ENCODE results near the gene FLT3. TPM values are rescaled to one million over a fixed set of nuclear protein-coding genes. Genes with fewer than 3 reads are reported as not detected.

Gene FLT3
- total and polyA plus RNA-seq, 10 donors = 1.0 to 10.1 (median 4.2) TPM

DNA sequence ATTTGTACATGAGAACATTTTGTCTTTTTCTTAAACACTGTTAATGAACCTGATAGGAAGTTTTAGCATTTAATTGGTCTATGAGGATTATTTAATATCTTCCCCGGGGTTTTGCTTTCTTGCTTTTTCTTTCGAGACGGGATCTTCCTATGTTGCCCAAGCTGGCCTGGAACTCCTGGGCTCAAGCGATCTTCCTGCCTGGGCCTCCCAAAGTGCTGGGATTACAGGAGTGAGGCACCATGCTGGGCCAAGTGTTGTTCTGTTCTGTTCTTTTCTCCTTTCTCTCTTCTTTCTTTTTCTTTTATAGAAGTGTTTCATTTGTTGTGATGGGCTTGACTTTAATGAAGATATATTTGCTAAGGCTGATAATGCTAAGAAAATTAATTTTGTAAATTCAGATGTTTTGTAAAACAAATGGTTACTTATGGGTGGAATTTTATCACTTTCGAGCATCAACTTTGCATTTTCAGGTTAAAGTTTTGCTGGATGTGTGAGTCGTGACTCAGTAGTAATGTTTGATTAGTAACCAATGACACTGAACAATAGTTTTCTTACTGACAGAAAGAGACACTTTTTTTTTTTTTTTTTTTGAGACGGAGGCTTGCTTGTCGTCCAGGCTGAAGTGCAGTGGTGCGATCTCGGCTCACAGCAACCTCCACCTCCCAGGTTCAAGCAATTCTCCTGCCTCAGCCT, 40.2 kb upstream of the FLT3 start:
- TF ChIP-seq, protein P1, sequence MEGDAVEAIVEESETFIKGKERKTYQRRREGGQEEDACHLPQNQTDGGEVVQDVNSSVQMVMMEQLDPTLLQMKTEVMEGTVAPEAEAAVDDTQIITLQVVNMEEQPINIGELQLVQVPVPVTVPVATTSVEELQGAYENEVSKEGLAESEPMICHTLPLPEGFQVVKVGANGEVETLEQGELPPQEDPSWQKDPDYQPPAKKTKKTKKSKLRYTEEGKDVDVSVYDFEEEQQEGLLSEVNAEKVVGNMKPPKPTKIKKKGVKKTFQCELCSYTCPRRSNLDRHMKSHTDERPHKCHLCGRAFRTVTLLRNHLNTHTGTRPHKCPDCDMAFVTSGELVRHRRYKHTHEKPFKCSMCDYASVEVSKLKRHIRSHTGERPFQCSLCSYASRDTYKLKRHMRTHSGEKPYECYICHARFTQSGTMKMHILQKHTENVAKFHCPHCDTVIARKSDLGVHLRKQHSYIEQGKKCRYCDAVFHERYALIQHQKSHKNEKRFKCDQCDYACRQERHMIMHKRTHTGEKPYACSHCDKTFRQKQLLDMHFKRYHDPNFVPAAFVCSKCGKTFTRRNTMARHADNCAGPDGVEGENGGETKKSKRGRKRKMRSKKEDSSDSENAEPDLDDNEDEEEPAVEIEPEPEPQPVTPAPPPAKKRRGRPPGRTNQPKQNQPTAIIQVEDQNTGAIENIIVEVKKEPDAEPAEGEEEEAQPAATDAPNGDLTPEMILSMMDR (IDR thresholded peaks at IDR 0.05 in 8 of 11, conservative IDR thresholded peaks at IDR 0.05 in 3 of 11) = no peak
- TF ChIP-seq POLR2AphosphoS5 (IDR thresholded peaks at IDR 0.05) (no peak), POLR2A (IDR thresholded peaks at IDR 0.05) (no peak)
- intact Hi-C loops (cut with DNase I; ENCODE audit: low total_unique reads) = no loop called here
- WGBS, 5 donors = 34 to 59% (median 46%) methylated on average over 10 of the region's 10 CpGs
- peaks cover 31 to 80% (median 59%) of the 10 kb centered on the region in 6 donors for H3K4me1 ChIP-seq
- DNase-seq = no peak
- H3K27ac ChIP-seq = peak overlapping the region in 6 of 8 donors; percentile 36 to 100 (median 99)
- no peaks in the 10 kb centered on the region for H3K9me3 ChIP-seq
- H3K36me3 ChIP-seq = peaks cover 0 to 8% (median 0%) of the 10 kb centered on the region in 6 donors
- H3K4me3 ChIP-seq = peak overlapping the region; percentile 29 to 99 (median 97)
- no peaks in the 10 kb centered on the region for H3K27me3 ChIP-seq (replicated peaks in 1 of 7)

DNA sequence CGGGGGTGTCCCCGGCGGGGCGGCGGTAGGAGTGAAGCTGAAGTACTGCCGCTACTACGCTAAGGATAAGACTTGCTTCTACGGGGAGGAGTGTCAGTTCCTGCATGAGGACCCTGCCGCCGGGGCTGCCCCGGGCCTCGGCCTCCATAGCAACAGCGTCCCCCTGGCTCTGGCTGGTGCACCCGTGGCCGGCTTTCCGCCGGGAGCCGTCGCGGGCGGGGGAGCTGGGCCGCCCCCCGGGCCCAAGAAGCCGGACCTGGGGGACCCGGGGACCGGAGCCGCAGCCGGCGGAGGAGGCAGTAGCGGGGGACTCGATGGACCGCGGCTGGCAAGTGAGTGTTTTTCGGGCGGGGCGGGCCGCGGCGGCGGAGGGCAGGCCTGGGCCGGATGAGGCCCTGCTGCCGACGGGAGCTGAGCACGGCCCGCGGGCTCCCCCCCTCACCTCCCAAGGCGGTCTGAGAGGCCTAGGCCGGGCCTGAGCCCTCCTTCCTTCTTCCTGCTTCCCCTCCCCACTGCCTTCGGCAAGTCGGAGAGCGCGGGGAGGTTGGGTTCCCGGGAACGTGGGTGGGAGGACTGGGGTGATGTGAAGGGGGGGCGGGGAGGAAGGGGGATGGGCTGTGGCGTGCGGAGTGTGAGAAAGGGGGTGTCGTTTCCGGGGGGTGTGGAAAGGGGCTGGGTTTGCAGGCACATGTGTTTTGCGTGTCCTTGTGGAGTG, 38.5 kb upstream of the FLT3 start:
- H3K27me3 ChIP-seq (replicated peaks in 1 of 7) = no peaks in the 10 kb centered on the region
- TF ChIP-seq POLR2AphosphoS5 (IDR thresholded peaks at IDR 0.05) = peak; percentile 89 to 93 (median 91)
- TF ChIP-seq, protein P1 (IDR thresholded peaks at IDR 0.05 in 8 of 11, conservative IDR thresholded peaks at IDR 0.05 in 3 of 11) = no peak
- peak in 1 of 3 donors; percentile 43 for TF ChIP-seq POLR2A (IDR thresholded peaks at IDR 0.05)
- H3K36me3 ChIP-seq = no peaks in the 10 kb centered on the region
- H3K4me3 ChIP-seq = peak overlapping the region; percentile 69 to 99 (median 97)
- 0 to 1% (median 1%) methylated on average over 27 to 60 of the region's 60 CpGs for WGBS, 5 donors
- H3K9me3 ChIP-seq = no peaks in the 10 kb centered on the region
- H3K4me1 ChIP-seq = peaks cover 31 to 66% (median 56%) of the 10 kb centered on the region in 6 donors
- intact Hi-C loops (cut with DNase I; ENCODE audit: low total_unique reads) = no loop called here
- peak; percentile 96 for DNase-seq
- H3K27ac ChIP-seq = peak overlapping the region; percentile 94 to 100 (median 99)

DNA sequence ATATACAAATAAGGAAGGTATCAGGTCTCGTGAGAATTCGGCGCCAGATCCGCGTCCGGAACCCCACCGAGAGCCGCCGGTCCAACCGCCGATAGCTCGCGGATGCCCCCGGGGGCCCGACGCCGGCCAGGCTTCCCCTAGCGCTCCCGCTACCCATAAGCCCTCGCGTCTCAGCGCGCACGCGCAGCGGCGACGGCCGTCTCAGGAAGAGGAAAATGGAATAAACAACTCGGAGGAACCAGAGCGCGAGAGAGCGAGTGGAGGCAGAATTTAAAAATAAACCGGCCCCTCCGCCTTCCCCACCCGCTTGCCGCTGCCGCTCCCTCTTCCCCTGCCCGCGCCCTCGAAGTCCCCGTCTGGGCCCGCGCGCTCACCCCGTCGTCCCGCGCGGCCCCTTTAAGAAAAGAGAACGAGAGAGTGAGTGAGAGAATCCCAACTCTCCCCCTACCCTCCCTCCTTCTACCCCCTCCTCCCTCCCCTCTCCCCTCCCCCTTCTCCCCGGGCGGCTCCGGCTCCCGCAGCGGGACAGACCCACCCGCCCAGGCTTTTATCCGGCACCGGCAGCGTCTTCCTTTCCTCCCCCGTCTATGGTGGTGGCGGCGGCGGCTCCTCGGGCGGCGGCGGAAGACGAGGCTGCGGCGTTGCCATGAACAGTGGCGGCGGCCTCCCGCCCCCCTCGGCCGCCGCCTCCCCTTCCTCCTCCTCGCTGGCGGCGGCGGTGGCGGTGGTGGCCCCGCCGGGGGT, 37.8 kb upstream of the FLT3 start, which contains the start of gene PAN3:
Gene PAN3, plus strand, starts transcription at position 534 of the 744 bp plus-strand sequence. Its CDS starts 113 bp downstream, at position 647.
- 0 to 1% (median 0%) methylated on average over 52 to 84 of the region's 84 CpGs for WGBS, 5 donors
- TF ChIP-seq, protein P1 (IDR thresholded peaks at IDR 0.05 in 8 of 11, conservative IDR thresholded peaks at IDR 0.05 in 3 of 11) = peak in 4 of 11 experiments; percentile 17 to 29 (median 22)
- peak in 1 of 3 donors; percentile 85 for TF ChIP-seq POLR2A (IDR thresholded peaks at IDR 0.05)
- peak; percentile 95 to 97 (median 95) for TF ChIP-seq POLR2AphosphoS5 (IDR thresholded peaks at IDR 0.05)
- Histone ChIP-seq H3K27me3 (replicated peaks in 1 of 7) (no peaks in the 10 kb centered on the region), H3K9me3 (no peaks in the 10 kb centered on the region), H3K4me1 (peaks cover 31 to 58% (median 52%) of the 10 kb centered on the region in 6 donors), H3K4me3 (peak within 1 kb of the TSS; percentile 69 to 99 (median 97)), H3K27ac (peak within 1 kb of the TSS; percentile 94 to 100 (median 99)), H3K36me3 (no peaks in the 10 kb centered on the region)
- peak; percentile 99 for DNase-seq
- intact Hi-C loops (cut with DNase I; ENCODE audit: low total_unique reads) = no loop called here
